T-helper 2 cell (primary cell): Measurements from ENCODE around the gene SYT6.

Experiments used
- DNase-seq, 5 experiments: peaks; one replicate each; pipeline versions ENCODE4 v3.0.0 to v3.0.0-alpha.2; 2012 to 2022

Gene SYT6

DNA sequence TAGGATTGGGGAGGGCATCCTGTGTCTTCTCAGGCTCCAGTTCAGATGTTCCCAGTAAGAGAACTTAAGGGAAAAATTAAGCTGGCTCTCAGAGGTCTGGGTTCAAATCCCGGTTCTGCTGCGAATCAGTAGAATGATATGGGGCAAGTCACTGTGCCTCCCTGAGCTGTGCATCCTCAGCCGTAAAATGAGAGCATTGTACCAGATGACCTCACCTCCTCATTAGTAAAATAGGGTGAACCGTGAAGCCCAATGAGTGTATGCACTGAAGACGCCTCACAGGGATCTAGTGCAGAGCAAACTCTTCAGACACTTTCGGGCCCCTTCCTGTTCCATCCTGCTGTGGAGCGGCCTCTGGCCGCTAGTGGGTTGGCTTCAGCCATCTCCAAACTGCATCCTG, 36.0 kb downstream of the SYT6 start:
- DNase-seq, result no peak

DNA sequence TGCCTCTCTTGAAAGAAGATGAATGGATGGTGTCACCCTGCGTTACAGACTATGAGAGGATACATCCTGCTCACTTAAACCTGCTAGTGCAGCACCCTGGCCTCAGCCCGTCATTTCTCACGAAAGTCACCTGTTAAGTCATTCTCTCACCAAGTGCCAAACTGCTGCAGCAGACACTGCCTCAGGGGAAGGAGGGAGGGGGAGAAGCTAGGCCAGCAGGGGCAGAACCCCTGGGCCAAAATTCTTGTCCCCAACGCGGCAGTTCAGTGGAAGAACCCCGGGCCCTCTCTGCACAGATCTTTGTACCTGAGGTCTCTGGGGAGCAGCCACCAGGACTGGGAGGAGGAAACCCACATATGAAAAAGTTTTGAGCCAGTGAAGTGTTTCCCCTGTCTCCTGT, 37.6 kb downstream of the SYT6 start:
- DNase-seq, result no peak

DNA sequence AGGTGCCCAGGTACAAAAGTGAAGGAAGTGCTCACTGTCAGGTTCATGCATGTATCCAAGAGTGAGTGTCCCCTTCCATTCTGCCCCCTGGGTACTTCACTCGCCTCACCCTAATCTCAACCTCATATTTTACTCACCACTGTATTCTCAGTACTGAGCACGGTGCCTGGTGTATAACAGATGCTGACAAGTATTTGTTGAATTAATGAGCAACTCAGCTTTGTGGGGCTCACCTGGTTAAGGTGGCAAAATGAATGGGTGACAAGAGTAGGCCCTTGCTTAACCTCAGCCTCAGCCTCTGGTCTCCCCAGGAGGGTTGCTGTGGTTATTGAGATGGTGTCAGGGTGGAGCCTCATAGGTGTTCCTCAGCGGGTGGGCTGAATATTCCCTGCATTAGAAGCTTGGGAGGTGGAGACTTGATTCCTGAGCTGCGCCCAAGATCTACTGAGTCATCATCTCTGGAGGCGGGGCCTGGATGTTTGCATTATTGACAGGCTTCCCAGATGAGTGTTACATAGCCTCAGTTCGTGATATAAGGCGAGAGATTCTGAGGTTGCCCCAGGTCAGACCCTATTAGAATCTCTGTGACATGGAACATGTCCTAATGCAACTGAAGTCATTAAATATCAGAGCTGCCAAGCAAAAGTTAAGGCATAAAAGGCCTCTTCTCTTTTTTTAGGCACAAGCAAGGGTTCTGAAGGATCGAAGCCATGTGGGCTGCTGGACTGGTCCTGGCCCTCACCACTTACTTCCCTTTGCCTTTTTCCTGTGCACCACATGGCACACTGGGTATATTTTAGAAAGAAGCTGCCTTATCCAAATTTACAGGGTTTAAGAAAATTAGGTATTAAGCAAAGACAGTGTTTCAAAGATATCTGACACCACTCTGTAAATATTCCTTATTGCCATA, 39.2 kb downstream of the SYT6 start:
- DNase-seq, result no peak

DNA sequence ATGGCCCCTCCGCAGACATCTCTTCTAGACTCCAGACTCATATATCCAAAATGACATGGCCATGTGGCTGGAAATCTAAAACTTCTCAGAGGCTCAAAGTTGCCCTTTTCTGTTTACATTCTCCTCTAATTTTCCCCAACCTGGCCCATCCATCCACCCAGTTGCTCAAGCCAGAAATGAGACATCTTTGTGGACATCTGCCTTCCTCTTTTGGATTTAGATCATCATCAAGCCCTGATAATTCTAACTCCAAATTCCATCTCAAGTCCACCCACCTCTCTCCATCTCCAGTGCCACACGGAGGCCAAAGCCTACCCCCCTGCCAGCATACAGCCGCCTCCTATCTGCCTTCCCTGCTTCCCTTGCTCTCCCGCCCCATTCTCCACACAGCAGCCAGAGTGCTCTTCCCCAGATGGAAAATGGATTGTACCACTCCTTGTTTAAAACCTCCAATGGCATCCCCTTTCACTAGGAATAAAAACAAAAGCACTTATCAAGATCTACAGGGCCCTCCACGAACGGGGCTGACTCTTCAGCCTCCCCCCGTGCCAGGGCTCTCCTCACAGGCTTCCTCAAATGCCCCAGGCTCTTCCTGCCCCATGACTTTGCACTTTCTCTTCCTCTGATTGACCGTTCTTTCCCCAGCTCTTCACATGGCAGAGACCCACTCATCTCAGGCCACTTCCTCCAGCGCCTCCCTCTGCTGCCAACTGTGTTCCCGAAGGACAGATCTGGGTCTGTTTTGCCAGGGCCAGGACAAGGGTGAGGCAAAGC, 40.1 kb downstream of the SYT6 start:
- DNase-seq, result no peak

DNA sequence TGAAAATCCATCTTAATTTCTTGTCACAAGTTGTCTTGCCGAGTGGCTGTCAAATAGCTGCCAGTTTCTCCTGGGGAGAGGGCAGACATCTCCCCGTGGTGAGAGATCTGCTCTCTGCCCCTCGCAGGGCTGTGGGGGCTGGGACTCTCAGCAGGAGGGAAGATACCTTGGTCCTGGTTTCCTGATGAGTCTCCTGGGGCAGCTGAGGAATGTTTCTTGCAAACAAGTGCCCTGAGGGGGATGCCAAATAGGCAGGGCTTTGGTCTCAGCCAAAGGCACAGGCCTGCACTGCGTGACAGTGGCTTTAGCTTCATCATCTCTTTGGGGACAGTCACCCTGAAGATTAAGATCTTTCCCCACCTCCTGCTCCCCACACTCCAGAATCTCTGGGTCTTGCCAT, 40.9 kb downstream of the SYT6 start:
- no peak for DNase-seq

DNA sequence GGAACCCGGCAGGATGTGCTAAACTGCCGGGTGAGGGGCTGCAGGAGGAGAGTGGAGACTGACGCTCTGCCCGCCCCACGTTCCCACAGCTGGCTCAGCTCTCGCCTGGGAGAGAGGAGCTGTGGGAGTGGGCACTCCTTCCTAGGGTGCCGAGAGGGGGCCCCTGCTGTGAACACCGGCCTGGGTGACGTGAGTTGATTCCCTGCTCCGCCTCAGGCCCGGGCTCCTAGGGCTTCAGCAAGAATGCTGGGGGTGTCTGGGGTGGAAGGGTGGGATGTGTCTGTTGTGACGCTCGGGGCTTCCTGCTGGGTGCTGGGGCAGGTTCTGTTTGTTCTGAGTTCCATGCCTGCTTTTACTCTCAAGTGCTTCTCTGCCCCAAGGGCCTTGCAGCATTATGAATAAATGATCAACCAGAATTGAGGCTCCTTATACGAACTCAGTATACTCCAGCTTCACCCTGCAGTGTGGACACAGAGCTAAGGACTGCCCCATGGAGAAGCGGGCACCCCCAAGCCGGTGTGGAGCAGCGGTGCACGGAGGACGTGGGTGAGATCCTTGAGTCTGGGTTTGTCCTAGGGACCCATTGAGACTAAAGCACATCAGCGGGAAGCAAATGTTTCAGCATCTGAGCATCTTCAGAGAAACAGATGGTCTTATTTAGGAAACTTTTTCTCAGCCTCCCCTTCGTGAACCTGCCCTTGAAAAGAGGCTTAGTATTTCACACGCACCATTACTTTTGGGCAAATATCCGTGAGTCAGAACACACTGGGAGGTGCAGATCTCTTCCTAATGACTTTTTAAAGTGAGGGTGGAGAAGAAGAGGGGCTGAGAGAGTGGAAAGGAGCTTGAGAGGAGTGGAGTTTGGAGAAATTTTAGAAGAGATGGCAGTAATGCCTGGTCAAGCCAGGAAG, 41.7 kb downstream of the SYT6 start:
- DNase-seq, result no peak

DNA sequence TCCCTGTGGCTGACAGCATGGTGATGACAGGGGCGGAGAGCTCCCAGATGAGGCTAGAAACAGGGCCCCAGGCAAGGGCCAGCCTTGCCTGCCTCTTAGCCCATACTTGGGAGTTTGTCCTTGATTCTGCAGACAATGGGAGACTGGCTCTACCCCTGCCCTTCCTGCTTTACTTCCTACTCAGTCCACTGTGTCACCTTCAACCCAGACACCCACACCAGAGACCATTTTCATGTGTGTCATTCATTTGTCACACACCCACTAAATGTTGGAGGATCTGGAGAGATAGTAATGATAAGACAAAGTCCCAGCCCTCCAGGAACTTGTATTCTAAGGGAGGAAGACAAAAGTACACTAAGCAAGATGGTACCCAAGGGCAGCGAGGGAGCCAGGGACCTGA, 43.7 kb downstream of the SYT6 start:
- DNase-seq, result no peak

DNA sequence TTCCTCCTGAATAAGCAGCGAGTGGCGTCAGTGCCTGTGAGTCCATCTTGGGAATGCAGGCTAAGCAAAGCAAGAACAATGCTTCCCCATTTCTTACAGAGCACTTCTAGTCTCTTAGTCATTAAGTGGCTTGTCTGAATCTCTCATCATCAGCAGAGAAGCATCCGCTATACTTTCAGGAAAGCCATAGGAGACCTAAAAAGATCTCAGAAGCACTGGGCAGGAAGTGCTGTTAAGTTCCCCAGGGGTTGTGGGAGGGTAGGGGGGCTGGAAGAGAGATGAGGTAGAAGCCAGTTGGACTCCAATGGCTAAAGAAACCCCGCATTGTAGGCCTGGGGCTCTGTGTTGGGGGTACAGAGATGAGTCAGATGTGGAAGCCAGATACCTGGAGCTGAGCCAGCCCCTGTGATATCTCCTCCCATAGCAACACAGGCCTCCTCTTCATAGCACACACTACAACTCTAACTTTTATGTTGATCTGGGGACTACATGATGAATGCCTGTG, 44.9 kb downstream of the SYT6 start:
- peak in 1 of 5 experiments; percentile 25 for DNase-seq

DNA sequence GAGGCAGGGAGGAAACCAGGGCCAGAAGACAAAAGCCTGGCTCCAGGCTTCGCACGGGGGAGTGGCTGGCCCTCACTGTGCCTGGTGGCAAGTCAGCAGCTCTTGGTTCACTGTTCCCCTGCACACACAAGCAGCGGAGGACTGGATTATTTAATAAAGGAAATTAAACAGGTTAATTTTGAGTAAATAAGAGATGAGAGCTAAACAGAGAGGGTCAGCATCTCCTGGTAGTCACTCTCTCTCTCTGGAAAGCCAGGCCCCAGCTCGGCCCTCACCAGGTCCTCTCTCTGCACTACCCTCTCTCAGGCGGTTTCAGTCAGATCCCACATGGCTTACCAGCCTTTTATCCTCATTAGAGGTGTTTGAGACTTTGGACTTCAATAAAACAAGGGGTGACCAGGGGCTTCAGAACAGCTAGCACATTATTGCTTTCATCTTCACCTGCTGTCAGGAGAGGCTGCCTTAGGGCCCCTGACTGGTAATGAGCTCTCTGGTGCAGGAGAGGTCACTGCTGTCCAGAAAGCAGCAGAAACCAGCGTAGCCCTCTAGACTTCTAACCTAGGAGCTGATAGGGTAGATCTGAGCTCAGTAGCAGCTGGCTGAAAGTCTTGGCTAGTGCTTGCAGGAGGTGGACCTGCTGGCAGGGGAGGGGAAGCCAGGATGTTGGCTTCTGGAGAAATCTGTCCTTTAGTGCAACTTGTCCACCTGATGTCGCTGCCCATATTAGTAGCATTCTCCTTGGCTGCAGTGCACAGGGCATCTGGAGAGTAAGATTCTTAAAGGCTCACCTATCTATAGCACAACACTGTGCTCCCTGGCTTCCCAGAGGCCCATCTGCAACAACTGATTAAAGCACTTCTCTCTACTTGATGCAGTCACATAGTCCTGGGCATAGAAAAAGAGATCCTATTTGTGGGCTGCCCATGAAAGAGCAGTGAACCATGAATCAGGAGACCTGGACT, 45.9 kb downstream of the SYT6 start:
- DNase-seq, result no peak

DNA sequence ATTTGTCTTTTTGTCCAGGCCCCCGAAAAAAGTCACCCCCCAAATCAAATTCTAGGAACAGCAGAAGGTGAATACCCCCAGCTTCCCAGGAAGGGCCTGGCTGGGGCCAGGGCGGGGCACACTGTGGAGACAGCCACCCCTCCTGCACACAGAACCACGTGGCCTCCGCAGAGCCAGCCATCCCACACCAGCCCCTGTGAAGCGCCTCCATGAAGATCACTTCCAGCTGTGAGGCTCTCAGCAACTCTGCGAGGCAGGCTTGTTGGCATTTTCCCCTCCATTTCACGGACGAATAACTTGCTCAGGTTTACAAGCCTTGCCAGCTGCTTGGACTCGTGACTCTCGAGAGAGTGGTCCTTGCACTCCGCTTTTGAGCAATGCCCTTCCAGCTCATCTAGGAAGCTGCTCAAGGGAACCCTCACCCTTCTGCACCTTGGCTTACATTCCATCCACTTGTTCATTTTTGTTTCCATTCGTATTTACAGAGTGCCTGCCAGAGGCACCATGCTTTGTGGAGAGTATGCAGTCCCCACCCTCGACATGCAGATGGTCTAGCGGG, 48.2 kb downstream of the SYT6 start:
- DNase-seq, result no peak

DNA sequence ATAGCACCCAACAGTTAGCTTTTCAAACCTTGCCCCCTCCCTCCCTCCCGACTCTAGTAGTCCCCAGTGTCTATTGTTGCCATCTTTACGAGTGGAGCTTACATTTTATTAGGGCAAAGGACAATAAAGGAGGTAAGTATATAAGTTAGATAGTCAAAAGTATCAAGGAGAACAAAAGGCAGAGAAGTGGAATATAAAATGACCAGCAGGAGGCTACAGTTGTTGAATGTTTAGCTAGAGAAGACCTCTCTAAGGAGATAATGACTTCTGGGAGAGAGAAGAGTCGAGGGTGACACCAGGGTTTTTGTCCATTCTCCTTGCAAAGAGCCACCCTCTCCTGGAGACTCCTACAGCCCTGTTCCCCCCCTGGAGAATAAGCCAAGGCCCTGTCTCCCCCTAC, 48.7 kb downstream of the SYT6 start:
- no peak for DNase-seq

DNA sequence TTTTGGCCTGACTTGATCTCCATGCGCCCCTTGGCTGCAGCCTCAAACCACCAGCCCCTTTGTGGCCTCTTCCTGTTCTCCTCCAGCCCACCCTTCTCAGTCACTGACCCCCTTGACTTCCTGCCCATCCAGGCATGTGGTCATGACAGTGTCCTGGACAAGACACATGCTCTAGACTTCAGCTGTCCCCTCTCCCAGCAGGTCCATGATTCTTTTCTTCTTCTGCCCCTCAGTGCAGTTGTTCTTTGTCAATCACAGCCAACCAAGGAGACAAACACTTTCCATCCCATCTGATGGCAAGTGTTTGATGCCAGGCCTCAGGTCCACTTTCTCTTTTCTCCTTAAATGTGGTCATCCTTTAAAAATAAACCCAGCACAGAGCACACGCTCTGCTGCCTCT, 49.7 kb downstream of the SYT6 start:
- DNase-seq, result no peak

DNA sequence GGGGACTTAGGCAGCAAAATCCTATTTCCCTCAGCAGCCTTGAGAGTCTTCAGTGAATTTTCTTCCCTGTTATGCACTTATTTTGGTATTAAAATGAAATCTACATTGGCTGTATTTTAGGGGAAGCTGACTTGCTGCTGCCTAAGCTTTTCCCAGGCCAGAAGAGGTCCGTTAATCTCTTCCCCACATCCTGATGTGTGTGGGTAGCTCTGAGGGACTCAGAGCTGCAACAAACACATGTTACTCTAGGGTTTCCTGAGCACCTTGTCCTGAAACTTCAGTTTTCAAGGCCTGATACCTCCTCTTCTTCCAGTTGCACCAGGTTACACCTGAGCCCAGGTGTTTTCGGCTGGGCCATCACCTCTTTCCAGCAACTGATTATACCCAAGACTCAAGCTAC, 51.5 kb downstream of the SYT6 start:
- no peak for DNase-seq

DNA sequence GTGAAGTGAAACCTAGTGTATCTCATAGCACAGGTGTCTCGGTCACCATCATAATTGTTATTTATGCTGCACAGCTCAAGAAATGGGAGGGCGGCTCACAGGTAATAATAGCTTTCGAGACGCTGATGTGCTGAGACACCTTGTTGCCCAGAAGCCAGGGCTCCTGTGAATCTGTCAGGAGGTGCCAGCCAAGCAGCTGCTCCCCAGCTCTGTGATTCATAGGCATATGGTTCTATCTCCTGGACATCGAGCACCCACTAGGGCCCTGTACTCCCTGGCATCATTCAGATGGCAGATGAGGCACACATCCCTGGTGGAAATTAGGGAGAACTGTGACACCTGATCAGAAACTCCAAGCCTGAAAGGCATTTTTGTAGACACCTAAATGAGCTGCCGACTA, 53.5 kb downstream of the SYT6 start:
- no peak for DNase-seq

DNA sequence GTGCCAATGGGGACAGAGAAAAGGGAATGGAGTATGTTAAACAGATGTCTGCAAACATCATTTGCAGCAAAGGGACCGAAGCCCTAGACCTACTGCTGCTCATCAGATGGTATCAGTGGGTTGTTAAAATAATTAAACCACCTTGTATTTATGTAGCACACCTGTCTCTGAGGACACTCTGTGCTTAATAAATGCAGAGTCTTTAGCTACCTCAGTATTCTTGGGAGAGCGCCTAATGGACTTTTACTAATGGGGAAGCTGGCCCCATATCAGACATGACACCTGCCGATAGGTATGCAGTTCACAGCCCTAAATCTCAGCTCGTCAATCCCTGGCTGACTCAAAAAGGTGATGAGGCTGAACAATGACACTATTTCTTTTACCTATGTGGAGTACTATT, 54.4 kb downstream of the SYT6 start:
- no peak for DNase-seq

DNA sequence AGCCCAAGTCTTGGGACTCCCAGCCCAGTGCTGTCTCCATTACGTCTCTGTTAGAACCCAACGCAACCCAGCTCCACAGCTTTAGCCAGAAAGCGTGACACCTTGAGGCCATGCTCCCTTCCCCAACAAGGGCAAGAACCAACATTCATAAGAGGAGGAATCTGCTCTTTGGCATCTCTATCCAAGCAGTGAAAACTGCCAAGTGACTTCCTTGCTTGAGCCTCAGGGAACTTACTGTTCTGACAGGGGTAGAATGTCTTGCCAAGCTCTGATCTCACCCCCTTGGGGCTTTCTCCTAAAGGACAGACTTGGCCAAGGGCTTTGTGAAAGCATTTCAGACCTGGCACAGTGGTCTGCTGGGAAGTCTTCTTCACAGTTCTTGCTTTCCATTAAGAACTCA, 56.6 kb downstream of the SYT6 start:
- DNase-seq, result no peak

DNA sequence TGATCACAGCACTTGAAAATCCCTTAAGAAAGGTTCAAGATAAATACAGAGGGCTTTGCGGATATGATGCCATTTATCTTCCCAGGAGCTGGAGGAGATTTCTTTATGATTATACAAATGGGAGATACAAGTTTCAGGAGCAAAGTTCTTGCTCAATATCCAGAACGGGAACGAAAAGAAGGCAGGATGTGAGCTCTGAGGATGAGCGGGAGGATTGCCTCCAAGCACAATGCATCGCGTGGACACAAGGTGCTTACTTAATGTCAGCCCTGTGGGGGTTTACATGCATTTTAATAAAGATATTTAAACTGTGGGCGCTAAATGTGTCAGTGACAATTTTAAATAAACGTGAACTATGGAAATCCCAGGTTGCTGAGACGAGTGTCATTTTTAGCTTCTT, 59.0 kb downstream of the SYT6 start:
- DNase-seq, result no peak

DNA sequence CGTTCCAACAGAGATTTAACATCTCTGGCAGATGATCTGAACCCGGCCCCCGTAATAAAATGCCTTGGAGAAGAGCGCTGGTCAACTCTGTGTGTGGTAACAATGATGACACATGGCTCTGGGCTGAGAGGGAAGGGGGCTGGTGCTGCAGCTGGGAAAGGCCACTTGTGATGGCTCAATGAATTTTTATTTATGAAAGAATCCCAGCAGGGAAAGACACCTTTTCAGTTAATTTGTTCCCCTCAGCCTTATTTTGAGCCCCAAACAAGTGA, 59.4 kb downstream of the SYT6 start:
- DNase-seq, result no peak

DNA sequence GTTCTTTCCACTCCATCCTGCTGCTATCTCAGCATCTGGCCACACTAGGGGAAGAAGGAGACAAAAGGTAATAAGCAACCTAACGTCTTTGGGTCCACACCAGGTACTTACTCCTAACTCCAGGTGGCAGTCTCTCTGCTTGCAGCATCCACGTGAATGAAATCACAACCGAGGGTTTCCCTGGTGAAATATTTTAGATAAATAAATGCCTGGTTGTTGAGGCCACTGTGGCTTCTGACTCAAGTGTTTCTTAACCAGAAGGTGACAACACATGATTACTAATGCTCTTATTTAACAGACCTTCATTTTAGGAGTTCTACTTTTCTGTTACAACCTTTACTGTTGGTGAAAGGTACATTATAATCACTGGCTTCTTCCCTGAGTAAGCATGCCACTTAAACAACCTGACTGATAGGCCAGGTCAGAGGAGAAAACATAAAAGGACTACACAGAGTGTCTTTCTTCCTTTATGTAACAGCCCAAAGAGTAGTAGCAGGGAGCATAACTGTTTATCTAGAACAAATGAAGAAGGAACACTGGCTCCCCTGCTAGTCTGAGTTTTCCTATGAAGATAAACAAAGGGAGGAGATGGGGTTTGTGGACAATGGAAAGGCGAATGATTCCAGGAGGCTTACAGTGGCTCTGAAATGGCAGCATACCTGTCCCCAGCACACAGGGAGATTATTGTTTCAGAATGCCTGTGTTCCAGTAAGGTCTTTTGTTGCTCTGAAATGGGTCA, 59.9 kb downstream of the SYT6 start:
- peak in 1 of 5 experiments; percentile 22 for DNase-seq

DNA sequence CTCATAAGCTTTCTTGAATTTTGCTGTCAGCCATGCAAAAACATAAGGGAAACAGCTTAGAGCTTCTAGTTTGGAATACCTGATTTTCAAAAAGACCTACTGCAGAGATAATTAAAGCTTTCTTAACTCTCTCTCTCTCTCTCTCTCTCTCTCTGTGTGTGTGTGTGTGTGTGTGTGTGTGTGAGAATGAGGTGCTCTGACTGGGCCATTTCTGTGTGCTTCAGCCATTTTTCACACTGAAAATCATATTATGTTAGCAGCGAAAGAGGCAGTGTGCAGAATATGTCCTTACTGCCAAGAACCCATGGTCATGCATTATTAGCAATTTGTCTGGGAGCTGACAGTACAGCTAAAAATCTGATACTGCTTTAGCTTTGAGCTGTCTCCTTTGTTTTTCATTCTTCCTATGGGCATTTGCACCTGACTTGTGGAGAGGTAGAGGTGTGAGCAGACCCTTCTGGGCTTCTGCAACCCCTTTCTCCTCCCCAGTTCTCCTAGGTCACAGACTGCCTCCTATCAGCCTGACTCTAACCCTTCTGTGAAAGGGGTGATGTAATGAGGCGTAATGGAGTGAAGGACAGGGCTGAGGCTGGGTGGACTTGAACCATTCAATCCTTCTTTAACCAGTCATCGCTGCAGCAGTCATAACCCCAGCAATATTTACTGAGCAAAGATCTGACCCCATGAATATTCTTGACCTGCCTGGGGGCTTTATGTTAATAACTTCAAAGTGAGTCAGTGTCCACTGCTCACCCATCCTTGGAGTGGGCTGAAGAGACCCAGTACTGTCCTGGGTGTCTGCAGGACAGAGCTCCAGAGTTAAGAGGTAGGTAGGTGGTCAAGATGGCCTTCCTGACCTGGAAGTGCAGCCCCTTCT, 61.2 kb downstream of the SYT6 start:
- DNase-seq, result no peak
